Urothelium cell line (cell line): ENCODE results near the gene THSD4.
"Not testable (repeated sequence)": the region's sequence is repeated elsewhere in the genome, so short reads cannot be mapped to it uniquely, and the experiment has no call there.

Experiments
- DNase-seq: peaks from one replicate; pipeline ENCODE4 v3.0.0; 2011; ENCODE audit warnings: low spot score, mixed read lengths
- FAIRE-seq: peaks from 2 replicates; lab custom pipeline; 2011; peaks lifted over from hg19 to GRCh38; lab: Jason Lieb, UNC

The THSD4 gene

GRCh38 chr15:71143373-71144310 is 28.4 kb downstream of the THSD4 start:
- DNase-seq, result no peak
- FAIRE-seq, result peak; percentile 59

GRCh38 chr15:71145648-71146047 is 30.4 kb downstream of the THSD4 start:
- FAIRE-seq, result no peak

GRCh38 chr15:71146580-71146982 is 31.3 kb downstream of the THSD4 start:
- DNase-seq (no peak), FAIRE-seq (no peak)

More at GRCh38 chr15:71145648-71146047, 30.4 kb downstream of the THSD4 start:
- no peak for DNase-seq

GRCh38 chr15:71148048-71148447 is 32.8 kb downstream of the THSD4 start:
- DNase-seq (no peak), FAIRE-seq (no peak)

- DNase-seq, result no peak
- FAIRE-seq, result no peak
These were observed 34.6 kb downstream of the THSD4 start for GRCh38 chr15:71149646-71150557.

- DNase-seq (no peak), FAIRE-seq (peak; percentile 23)
These were observed 35.8 kb downstream of the THSD4 start for GRCh38 chr15:71151081-71151480.

- no peak for DNase-seq
- no peak for FAIRE-seq
These were observed 37.3 kb downstream of the THSD4 start for GRCh38 chr15:71152542-71152941.

- DNase-seq (no peak), FAIRE-seq (no peak)
These were observed 38.7 kb downstream of the THSD4 start for GRCh38 chr15:71153823-71154524.

- FAIRE-seq (no peak), DNase-seq (no peak)
These were observed 39.4 kb downstream of the THSD4 start for GRCh38 chr15:71154607-71155200.

GRCh38 chr15:71155534-71155933 is 40.3 kb downstream of the THSD4 start:
- DNase-seq (no peak), FAIRE-seq (no peak)

GRCh38 chr15:71160976-71161375 is 45.7 kb downstream of the THSD4 start:
- FAIRE-seq (no peak), DNase-seq (no peak)

- FAIRE-seq, result no peak
These were observed 47.0 kb downstream of the THSD4 start for GRCh38 chr15:71162309-71162708.

GRCh38 chr15:71164606-71165005 is 49.3 kb downstream of the THSD4 start:
- DNase-seq, FAIRE-seq: not testable (repeated sequence)

More at GRCh38 chr15:71162309-71162708, 47.0 kb downstream of the THSD4 start:
- DNase-seq, result no peak

GRCh38 chr15:71167445-71168165 is 52.3 kb downstream of the THSD4 start:
- no peak for DNase-seq
- no peak for FAIRE-seq

- peak; percentile 27 for FAIRE-seq
These were observed 53.0 kb downstream of the THSD4 start for GRCh38 chr15:71168166-71168834.

GRCh38 chr15:71170163-71170562 is 54.9 kb downstream of the THSD4 start:
- DNase-seq, result no peak
- FAIRE-seq, result no peak

More at GRCh38 chr15:71168166-71168834, 53.0 kb downstream of the THSD4 start:
- DNase-seq, result no peak

- no peak for DNase-seq
- no peak for FAIRE-seq
These were observed 55.9 kb downstream of the THSD4 start for GRCh38 chr15:71171195-71171594.

GRCh38 chr15:71174360-71174759 is 59.1 kb downstream of the THSD4 start:
- not testable (repeated sequence) for FAIRE-seq, DNase-seq
